ENCODE measurements around the gene CRB1. TPM values are rescaled to one million over a fixed set of nuclear protein-coding genes. Genes with fewer than 3 reads are reported as not detected.

Gene CRB1
- total RNA-seq, 1 donor from 2014 or later: 2.6 TPM

DNA sequence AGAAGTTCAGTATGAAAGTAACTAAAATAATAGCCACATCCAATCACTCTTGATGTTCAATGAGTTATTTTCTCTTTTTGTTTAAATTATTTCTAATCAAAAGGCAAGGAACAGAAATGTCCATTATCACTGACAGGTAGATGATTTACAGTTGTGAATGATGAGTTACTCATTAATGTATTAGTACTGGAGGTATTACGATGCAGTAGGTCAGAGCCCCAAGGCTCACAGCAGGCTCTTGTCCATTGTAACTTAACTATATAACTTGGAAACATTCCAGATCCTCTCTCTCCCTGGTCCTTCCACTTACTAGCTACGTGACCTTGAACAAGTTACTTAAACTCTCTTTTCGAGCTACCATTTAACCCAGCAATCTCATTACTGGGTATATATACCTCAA lies 39.5 kb downstream of the CRB1 start:
- H3K9me3 ChIP-seq (ENCODE audit: low read depth): no peaks in the 10 kb centered on the region
- H3K36me3 ChIP-seq: no peaks in the 10 kb centered on the region
- no peaks in the 10 kb centered on the region for H4K20me1 ChIP-seq (ENCODE audit: low read depth)
- no peaks in the 10 kb centered on the region for H3K27me3 ChIP-seq
- DNase-seq (ENCODE audit: low spot score): no peak
- no peaks in the 10 kb centered on the region for H3F3A ChIP-seq (ENCODE audit: low read depth)
- H3K4me2 ChIP-seq: no peak overlapping the region
- Mint-ChIP-seq H3K4me3 (no peak overlapping the region), H3K27me3 (ENCODE audit: insufficient read depth, low read depth) (peaks cover 3% of the 10 kb centered on the region), H3K36me3 (no peaks in the 10 kb centered on the region), H3K27ac (no peak overlapping the region), H3K9me3 (no peaks in the 10 kb centered on the region), H3K4me1 (peaks cover 11% of the 10 kb centered on the region)
- no peaks in the 10 kb centered on the region for H3K4me1 ChIP-seq
- TF ChIP-seq EZH2phosphoT487 (IDR thresholded peaks at IDR 0.05) (no peak), EZH2 (IDR thresholded peaks at IDR 0.05) (no peak)
- TF ChIP-seq, protein P1, sequence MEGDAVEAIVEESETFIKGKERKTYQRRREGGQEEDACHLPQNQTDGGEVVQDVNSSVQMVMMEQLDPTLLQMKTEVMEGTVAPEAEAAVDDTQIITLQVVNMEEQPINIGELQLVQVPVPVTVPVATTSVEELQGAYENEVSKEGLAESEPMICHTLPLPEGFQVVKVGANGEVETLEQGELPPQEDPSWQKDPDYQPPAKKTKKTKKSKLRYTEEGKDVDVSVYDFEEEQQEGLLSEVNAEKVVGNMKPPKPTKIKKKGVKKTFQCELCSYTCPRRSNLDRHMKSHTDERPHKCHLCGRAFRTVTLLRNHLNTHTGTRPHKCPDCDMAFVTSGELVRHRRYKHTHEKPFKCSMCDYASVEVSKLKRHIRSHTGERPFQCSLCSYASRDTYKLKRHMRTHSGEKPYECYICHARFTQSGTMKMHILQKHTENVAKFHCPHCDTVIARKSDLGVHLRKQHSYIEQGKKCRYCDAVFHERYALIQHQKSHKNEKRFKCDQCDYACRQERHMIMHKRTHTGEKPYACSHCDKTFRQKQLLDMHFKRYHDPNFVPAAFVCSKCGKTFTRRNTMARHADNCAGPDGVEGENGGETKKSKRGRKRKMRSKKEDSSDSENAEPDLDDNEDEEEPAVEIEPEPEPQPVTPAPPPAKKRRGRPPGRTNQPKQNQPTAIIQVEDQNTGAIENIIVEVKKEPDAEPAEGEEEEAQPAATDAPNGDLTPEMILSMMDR (IDR thresholded peaks at IDR 0.05): no peak
- H3K27ac ChIP-seq: no peak overlapping the region
- no peak overlapping the region for H3K9ac ChIP-seq
- H3K79me2 ChIP-seq (ENCODE audit: low read depth): no peaks in the 10 kb centered on the region
- H2AFZ ChIP-seq (replicated peaks): no peak overlapping the region
- H3K4me3 ChIP-seq: no peak overlapping the region

DNA sequence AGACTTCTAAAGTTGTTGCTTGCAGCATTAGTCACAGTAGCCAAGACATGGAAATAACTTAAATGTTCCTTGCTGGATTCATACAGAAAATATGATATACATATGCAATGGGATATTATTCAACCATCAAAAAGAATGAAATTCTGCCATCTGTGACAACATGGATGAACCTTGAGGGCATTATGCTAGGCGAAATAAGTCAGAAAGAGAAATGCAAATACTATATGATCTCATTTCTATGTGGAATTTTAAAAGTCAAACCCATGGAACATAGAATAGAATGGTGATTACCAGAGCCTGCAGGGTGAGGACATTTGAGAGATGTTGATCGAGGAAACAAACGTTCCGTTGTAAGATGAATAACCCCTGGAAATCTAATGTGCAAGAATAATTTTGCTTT lies 43.0 kb downstream of the CRB1 start:
- peaks cover 3% of the 10 kb centered on the region for H3K4me1 Mint-ChIP-seq
- no peak overlapping the region for H3K27ac Mint-ChIP-seq
- Histone ChIP-seq H3K9ac (no peak overlapping the region), H3K36me3 (no peaks in the 10 kb centered on the region), H4K20me1 (ENCODE audit: low read depth) (no peaks in the 10 kb centered on the region), H3K27me3 (no peaks in the 10 kb centered on the region), H3K4me1 (no peaks in the 10 kb centered on the region), H3K27ac (no peak overlapping the region), H3K4me3 (no peak overlapping the region), H3F3A (ENCODE audit: low read depth) (no peaks in the 10 kb centered on the region), H3K79me2 (ENCODE audit: low read depth) (no peaks in the 10 kb centered on the region), H2AFZ (replicated peaks) (no peak overlapping the region), H3K4me2 (no peak overlapping the region), H3K9me3 (ENCODE audit: low read depth) (no peaks in the 10 kb centered on the region)
- no peaks in the 10 kb centered on the region for H3K36me3 Mint-ChIP-seq
- no peak overlapping the region for H3K4me3 Mint-ChIP-seq
- DNase-seq (ENCODE audit: low spot score): no peak
- H3K9me3 Mint-ChIP-seq: no peaks in the 10 kb centered on the region
- H3K27me3 Mint-ChIP-seq (ENCODE audit: insufficient read depth, low read depth): peaks cover 3% of the 10 kb centered on the region
- TF ChIP-seq EZH2 (IDR thresholded peaks at IDR 0.05): no peak
- TF ChIP-seq EZH2phosphoT487 (IDR thresholded peaks at IDR 0.05): no peak
- TF ChIP-seq, protein P1 (IDR thresholded peaks at IDR 0.05): no peak

DNA sequence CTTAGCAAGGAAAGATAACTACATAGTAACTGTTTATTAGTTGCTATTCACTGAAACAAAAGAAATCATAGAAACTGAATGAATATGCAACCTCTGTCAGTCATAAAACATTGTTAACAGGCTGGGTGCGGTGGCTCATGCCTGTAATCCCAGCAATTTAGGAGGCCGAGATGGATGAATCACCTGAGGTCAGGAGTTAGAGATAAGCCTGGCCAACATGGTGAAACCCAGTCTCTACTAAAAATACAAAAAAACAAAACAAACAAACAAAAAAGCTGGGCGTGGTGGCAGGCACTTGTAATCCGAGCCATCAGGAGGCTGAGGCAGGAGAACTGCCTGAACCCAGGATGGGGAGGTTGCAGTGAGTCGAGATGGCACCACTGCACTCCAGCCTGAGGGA lies 44.1 kb downstream of the CRB1 start:
- H3K9ac ChIP-seq: no peak overlapping the region
- H3K27me3 ChIP-seq: no peaks in the 10 kb centered on the region
- Mint-ChIP-seq H3K9me3 (no peaks in the 10 kb centered on the region), H3K27ac (no peak overlapping the region), H3K4me3 (no peak overlapping the region), H3K4me1 (no peaks in the 10 kb centered on the region), H3K27me3 (ENCODE audit: insufficient read depth, low read depth) (peaks cover 3% of the 10 kb centered on the region), H3K36me3 (no peaks in the 10 kb centered on the region)
- no peaks in the 10 kb centered on the region for H3K79me2 ChIP-seq (ENCODE audit: low read depth)
- TF ChIP-seq EZH2phosphoT487 (IDR thresholded peaks at IDR 0.05) (no peak), EZH2 (IDR thresholded peaks at IDR 0.05) (no peak)
- TF ChIP-seq, protein P1 (IDR thresholded peaks at IDR 0.05): no peak
- no peaks in the 10 kb centered on the region for H4K20me1 ChIP-seq (ENCODE audit: low read depth)
- H3K9me3 ChIP-seq (ENCODE audit: low read depth): no peaks in the 10 kb centered on the region
- H3K4me3 ChIP-seq: no peak overlapping the region
- H3F3A ChIP-seq (ENCODE audit: low read depth): no peaks in the 10 kb centered on the region
- H2AFZ ChIP-seq (replicated peaks): no peak overlapping the region
- H3K27ac ChIP-seq: no peak overlapping the region
- DNase-seq (ENCODE audit: low spot score): no peak
- no peak overlapping the region for H3K4me2 ChIP-seq
- no peaks in the 10 kb centered on the region for H3K36me3 ChIP-seq
- H3K4me1 ChIP-seq: no peaks in the 10 kb centered on the region

Measured in neural progenitor cell (in vitro differentiated cells).